ENCODE results near the gene TRAF6. TPM values are rescaled to one million over a fixed set of nuclear protein-coding genes. Genes with fewer than 3 reads are reported as not detected.
A peak's percentile ranks its signal among the peaks of the same experiment; 100 is the strongest.

The TRAF6 gene
- total and polyA plus RNA-seq, 2 donors (not counting 3 experiments of a cell fraction or from before 2014, with no cell fraction given): 6.0 to 14.2 TPM

DNA sequence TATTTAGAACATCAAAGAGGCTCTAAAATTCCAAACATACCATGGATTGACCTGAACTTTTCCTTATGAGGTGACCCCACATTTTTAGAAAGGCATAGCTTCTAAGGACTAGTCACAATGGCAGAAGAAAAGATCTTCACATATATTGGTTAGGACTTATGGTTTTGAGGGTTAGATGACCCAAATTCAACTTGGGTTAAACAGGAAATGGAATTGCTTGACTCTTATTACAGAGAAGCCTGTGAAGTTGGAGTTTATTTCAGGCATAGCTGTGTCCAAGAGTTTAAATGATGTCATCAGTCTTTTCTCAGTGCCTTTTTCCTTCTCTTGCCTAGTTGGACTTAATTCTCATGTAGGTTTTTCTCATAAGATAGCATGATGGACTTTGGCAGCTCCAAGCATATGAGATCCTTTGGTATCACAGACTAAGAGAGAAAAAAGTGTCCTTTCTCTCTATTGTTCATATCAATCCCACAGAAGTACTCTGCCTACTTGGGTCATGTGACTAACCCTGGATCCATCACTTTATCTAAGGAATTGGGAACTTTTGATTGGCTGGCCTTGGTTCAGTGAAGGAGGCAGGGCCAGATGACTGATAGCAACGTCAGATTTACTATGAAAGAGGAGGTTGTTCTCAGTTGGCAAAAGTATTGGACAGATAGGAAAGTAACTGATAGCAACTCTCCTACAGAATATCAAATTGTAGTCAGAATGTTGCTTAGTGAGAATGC, 40.5 kb upstream of the TRAF6 start:
- no peaks in the 10 kb centered on the region for H3K4me1 ChIP-seq (ENCODE audit: control insufficient read depth, extremely low read depth, insufficient read depth, low read length)
- FAIRE-seq (no peak), DNase-seq (ENCODE audit: low read depth, low spot score) (no peak)
- H3K9me3 ChIP-seq (replicated peaks; ENCODE audit: control insufficient read depth, insufficient read depth, low read length): no peaks in the 10 kb centered on the region
- no peaks in the 10 kb centered on the region for H3K36me3 ChIP-seq (ENCODE audit: control insufficient read depth in 2 of 2, extremely low read depth in 1 of 2, insufficient read depth in 2 of 2, low read length in 2 of 2)
- H3K4me3 ChIP-seq (replicated peaks in 1 of 3; ENCODE audit: insufficient read depth in 1 of 3, low read depth in 1 of 3, low read length in 3 of 3): no peak overlapping the region
- no peaks in the 10 kb centered on the region for H3K79me2 ChIP-seq (ENCODE audit: control insufficient read depth, insufficient read depth, low read length)
- POLR2A ChIA-PET: no interaction called here
- TF ChIP-seq GATA2 (IDR thresholded peaks at IDR 0.05; ENCODE audit: insufficient read depth, insufficient read length, low read depth, low read length) (no peak), EZH2 (IDR thresholded peaks at IDR 0.05; ENCODE audit: borderline replicate concordance, low read depth, low read length, severe bottlenecking) (no peak), JUN (IDR thresholded peaks at IDR 0.05; ENCODE audit: borderline replicate concordance, insufficient read depth, insufficient read length, low read depth) (no peak), POLR2AphosphoS5 (IDR thresholded peaks at IDR 0.05; ENCODE audit: insufficient read depth, low read depth, low read length) (no peak)
- TF ChIP-seq, protein P1, sequence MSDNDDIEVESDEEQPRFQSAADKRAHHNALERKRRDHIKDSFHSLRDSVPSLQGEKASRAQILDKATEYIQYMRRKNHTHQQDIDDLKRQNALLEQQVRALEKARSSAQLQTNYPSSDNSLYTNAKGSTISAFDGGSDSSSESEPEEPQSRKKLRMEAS (IDR thresholded peaks at IDR 0.05; ENCODE audit: insufficient read depth, insufficient read length): no peak
- H3K27ac ChIP-seq (ENCODE audit: insufficient read depth, low read depth, low read length): no peak overlapping the region
- no peak overlapping the region for H2AFZ ChIP-seq (ENCODE audit: low read depth, low read length)
- no peaks in the 10 kb centered on the region for H3K27me3 ChIP-seq (ENCODE audit: control insufficient read depth in 2 of 2, insufficient read depth in 2 of 2, low read length in 2 of 2)
- no peak overlapping the region for H3K9ac ChIP-seq (replicated peaks; ENCODE audit: extremely low read depth, insufficient read depth, low read length)
- no peak overlapping the region for H3K4me2 ChIP-seq (ENCODE audit: insufficient read depth, low read length)
- no TSS peak for BruUV-seq (replicated peaks)
- CTCF ChIA-PET: interaction anchor here (1.8 to 2.4 kb wide), 2 partner anchors 14 to 197 kb away, joined by 5 to 10 read pairs; no protein-coding TSS in a partner anchor
- H3K9me1 ChIP-seq (replicated peaks; ENCODE audit: control insufficient read depth, extremely low read depth, insufficient read depth, low read length): no peaks in the 10 kb centered on the region
- intact Hi-C loops (cut with micrococcal nuclease): no loop called here
- no peaks in the 10 kb centered on the region for H4K20me1 ChIP-seq (replicated peaks; ENCODE audit: control insufficient read depth, extremely low read depth, insufficient read depth, low read length)
- dilution Hi-C loops (cut with MboI; ENCODE audit: extremely low pct_ligation_motif_present, low sequenced_read_pairs): no loop called here

DNA sequence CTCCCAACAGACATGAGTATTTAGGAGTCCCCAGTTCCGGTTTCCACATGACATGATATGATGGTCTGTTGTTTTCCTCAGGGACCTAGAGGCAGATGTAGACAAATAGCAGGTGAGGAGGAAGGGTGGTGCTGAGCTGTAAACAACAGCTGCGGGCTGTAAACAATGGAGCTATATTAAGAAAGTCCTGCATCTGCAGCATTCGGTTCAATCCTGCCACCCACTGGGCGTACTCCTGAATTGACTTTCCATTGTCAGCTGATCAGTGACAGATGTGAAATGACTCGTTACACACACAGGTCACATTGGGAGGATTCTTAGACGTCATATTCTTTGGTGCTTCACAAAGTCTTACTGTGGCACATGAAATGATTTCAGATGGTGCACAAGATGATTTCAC, 30.9 kb upstream of the TRAF6 start:
- dilution Hi-C loops (cut with MboI; ENCODE audit: extremely low pct_ligation_motif_present, low sequenced_read_pairs): no loop called here
- intact Hi-C loops (cut with micrococcal nuclease): loop anchor here (1.0 kb wide), 2 partner anchors 31 to 249 kb away; partner anchors contain the start of gene TRAF6
- ChIA-PET POLR2A (no interaction called here), CTCF (interaction anchor here (1.0 to 3.5 kb wide), 14 partner anchors 10 to 719 kb away, joined by 3 to 34 read pairs (median 7); partner anchors contain the start of gene TRAF6)
- no peaks in the 10 kb centered on the region for H3K9me3 ChIP-seq (replicated peaks; ENCODE audit: control insufficient read depth, insufficient read depth, low read length)
- no peak overlapping the region for H2AFZ ChIP-seq (ENCODE audit: low read depth, low read length)
- no peak overlapping the region for H3K27ac ChIP-seq (ENCODE audit: insufficient read depth, low read depth, low read length)
- no TSS peak for BruUV-seq (replicated peaks)
- peak; percentile 94 for FAIRE-seq
- no peaks in the 10 kb centered on the region for H3K79me2 ChIP-seq (ENCODE audit: control insufficient read depth, insufficient read depth, low read length)
- peaks cover 4 to 6% of the 10 kb centered on the region in 2 experiments for H3K27me3 ChIP-seq (ENCODE audit: control insufficient read depth in 2 of 2, insufficient read depth in 2 of 2, low read length in 2 of 2)
- no peaks in the 10 kb centered on the region for H4K20me1 ChIP-seq (replicated peaks; ENCODE audit: control insufficient read depth, extremely low read depth, insufficient read depth, low read length)
- H3K4me2 ChIP-seq (ENCODE audit: insufficient read depth, low read length): no peak overlapping the region
- no peaks in the 10 kb centered on the region for H3K36me3 ChIP-seq (ENCODE audit: control insufficient read depth in 2 of 2, extremely low read depth in 1 of 2, insufficient read depth in 2 of 2, low read length in 2 of 2)
- H3K4me3 ChIP-seq (replicated peaks in 1 of 3; ENCODE audit: insufficient read depth in 1 of 3, low read depth in 1 of 3, low read length in 3 of 3): no peak overlapping the region
- no peak for TF ChIP-seq EZH2 (IDR thresholded peaks at IDR 0.05; ENCODE audit: borderline replicate concordance, low read depth, low read length, severe bottlenecking)
- TF ChIP-seq, protein P2, sequence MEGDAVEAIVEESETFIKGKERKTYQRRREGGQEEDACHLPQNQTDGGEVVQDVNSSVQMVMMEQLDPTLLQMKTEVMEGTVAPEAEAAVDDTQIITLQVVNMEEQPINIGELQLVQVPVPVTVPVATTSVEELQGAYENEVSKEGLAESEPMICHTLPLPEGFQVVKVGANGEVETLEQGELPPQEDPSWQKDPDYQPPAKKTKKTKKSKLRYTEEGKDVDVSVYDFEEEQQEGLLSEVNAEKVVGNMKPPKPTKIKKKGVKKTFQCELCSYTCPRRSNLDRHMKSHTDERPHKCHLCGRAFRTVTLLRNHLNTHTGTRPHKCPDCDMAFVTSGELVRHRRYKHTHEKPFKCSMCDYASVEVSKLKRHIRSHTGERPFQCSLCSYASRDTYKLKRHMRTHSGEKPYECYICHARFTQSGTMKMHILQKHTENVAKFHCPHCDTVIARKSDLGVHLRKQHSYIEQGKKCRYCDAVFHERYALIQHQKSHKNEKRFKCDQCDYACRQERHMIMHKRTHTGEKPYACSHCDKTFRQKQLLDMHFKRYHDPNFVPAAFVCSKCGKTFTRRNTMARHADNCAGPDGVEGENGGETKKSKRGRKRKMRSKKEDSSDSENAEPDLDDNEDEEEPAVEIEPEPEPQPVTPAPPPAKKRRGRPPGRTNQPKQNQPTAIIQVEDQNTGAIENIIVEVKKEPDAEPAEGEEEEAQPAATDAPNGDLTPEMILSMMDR (IDR thresholded peaks at IDR 0.05; ENCODE audit: extremely low read depth in 1 of 2, insufficient read depth in 1 of 2, low read depth in 1 of 2, low read length in 2 of 2): peak; percentile 30 to 46
- peaks cover 3% of the 10 kb centered on the region for H3K4me1 ChIP-seq (ENCODE audit: control insufficient read depth, extremely low read depth, insufficient read depth, low read length)
- no peaks in the 10 kb centered on the region for H3K9me1 ChIP-seq (replicated peaks; ENCODE audit: control insufficient read depth, extremely low read depth, insufficient read depth, low read length)
- peak; percentile 67 for DNase-seq (ENCODE audit: low read depth, low spot score)
- H3K9ac ChIP-seq (replicated peaks; ENCODE audit: extremely low read depth, insufficient read depth, low read length): no peak overlapping the region
